ENCODE data around the gene ASL.
"Not testable (repeated sequence)": the region's sequence is repeated elsewhere in the genome, so short reads cannot be mapped to it uniquely, and the experiment has no call there.

DNA sequence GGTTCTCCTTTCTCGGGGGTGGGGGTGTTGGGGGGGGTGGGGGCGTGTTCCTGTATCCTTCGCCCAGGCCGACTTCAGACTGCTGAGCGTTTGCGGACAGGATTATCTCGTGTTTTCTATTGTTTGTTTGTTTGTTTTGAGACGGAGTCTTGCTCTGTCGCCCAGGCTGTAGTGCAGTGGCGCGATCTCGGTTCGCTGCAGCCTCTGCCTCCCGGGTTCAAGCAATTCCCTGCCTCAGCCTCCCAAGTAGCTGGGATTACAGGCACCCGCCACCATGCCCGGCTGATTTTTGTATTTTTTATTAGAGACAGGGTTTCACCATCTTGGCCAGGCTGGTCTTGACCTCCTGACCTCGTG is 31.1 kb upstream of the ASL start:
- TF ChIP-seq CTCF (IDR thresholded peaks at IDR 0.05; ENCODE audit: low read depth, low read length, missing input control); EGR1 (IDR thresholded peaks at IDR 0.05; ENCODE audit: low read depth in 2 of 2); TAF1 (conservative IDR thresholded peaks at IDR 0.05); SP1 (IDR thresholded peaks at IDR 0.05); RAD21 (IDR thresholded peaks at IDR 0.05): not testable (repeated sequence)
